ENCODE results near the gene SIRT6.
"Not testable (repeated sequence)": the region's sequence is repeated elsewhere in the genome, so short reads cannot be mapped to it uniquely, and the experiment has no call there.

The SIRT6 gene

DNA sequence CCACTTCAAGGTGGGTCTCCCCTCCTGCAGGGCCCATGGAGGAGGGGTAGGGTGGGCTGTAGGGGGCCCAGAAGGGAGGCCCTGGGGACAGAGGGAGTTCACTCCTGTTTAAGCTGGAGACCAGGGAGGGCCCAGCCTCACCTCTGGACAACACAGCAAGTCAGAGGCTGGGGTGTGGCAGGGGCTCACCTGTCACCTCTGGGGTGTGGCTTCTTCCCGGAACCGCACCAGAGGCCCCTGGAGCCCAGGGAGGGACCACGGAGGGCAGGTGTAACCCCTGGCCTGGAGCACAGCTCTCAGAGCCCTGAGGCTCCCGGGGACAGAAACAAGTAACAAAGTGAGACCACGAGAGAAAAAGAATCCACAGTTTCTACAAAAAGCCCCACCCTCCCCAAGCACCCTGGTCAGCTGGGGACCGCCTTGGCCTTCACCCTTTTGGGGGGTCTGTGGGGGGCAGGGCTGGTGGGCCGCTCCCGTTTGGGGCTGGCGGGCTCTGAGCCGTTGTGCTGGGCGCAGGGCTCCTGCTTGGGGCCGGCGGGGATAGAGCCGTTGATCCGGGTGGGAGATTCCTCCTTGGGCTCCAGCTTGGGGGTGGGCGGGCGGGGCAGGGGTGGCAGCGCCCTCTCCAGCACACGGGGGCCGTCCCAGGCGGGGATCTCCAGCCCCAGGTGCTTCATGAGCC, 8.0 kb downstream of the SIRT6 start:
- Histone ChIP-seq H3K36me3 (ENCODE audit: insufficient read depth, low read length) (no peaks in the 10 kb centered on the region), H3K4me3 (no peak overlapping the region), H3K27ac (no peak overlapping the region), H3K9ac (ENCODE audit: insufficient read length) (no peak overlapping the region), H3K9me3 (ENCODE audit: low read depth, low read length) (no peaks in the 10 kb centered on the region)
- no peak for DNase-seq (ENCODE audit: low read depth, low spot score)
- no peak for TF ChIP-seq FOXP2 (optimal IDR thresholded peaks at IDR 0.05; ENCODE audit: control extremely low read depth, extremely low read length, insufficient read depth)
- TF ChIP-seq EZH2 (IDR thresholded peaks at IDR 0.05), result no peak
- TF ChIP-seq POLR2AphosphoS5 (IDR thresholded peaks at IDR 0.05; ENCODE audit: borderline replicate concordance, low read depth, low read length), result no peak

DNA sequence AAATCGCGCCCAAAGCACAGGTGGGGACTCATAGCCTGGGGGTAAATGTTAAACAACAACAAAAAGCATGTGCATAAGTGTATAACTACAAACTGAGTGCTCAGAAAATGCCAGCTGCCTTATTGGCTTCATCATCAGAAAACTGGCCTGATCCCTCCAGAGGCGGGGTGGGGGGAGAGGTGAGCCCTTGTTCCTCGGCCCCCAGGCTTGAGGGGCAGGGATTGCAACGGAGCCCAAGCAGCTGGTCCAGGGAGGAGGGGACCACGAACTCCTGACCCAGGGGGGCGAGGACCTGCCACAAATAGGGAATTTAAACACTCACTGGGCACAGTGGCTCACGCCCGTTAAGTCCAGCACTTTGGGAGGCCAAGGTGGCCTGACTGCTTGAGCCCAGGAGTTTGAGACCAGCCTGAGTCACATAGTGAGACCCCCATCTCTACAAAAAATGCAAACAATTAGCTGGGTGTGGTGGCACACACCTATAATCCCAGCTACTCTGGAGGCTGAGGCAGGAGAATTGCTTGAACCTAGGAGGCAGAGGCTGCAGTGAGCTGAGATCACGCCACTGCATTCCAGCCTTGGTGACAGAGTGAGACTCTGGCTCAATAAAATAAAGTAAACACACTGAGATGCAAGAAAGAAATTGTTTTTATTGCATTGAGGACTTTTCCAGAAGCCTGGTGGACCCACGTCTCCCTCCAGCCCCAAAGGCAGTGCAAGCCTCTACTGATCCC, 8.7 kb downstream of the SIRT6 start:
- no peak for DNase-seq (ENCODE audit: low read depth, low spot score)

DNA sequence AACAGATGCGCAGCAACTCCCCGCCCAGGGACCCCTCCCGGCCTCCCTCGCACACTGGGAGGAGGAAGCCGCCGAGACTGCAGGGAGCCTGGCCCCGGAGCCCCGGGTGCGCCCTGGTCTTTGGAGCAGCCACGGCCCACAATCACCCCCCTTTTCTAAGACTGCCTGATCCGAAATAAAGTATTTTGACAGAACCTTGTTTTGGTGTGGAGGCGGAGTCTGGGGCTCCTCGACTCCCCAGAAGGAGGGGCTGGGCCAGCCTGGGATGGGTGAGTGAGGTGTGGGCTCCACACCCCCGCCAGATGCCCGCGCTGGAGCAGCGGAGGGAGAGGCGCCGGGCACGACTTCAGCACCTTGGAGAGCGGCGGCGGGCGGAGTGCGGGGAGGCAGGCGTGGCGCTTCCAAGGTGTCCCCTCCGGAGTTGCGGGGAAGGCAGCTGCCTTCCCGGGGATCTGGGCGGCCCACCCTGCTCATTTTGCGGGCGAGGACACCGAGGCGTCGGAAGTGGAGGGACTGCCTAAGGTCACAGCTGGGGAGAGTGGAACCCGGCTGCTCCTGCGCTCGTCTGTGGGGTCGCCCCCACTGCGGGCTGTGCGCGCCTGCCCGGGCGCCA, 9.4 kb downstream of the SIRT6 start:
- Histone ChIP-seq H3K36me3 (ENCODE audit: insufficient read depth, low read length) (no peaks in the 10 kb centered on the region), H3K9ac (ENCODE audit: insufficient read length) (no peak overlapping the region), H3K4me3 (no peak overlapping the region), H3K9me3 (ENCODE audit: low read depth, low read length) (no peaks in the 10 kb centered on the region), H3K27ac (no peak overlapping the region)
- TF ChIP-seq POLR2AphosphoS5 (IDR thresholded peaks at IDR 0.05; ENCODE audit: borderline replicate concordance, low read depth, low read length), result no peak
- DNase-seq (ENCODE audit: low read depth, low spot score), result no peak

More for the DNA sequence above, 8.7 kb downstream of the SIRT6 start:
- no peak overlapping the region for H3K4me3 ChIP-seq
- no peak overlapping the region for H3K9ac ChIP-seq (ENCODE audit: insufficient read length)
- no peak overlapping the region for H3K27ac ChIP-seq
- no peaks in the 10 kb centered on the region for H3K36me3 ChIP-seq (ENCODE audit: insufficient read depth, low read length)
- TF ChIP-seq EZH2 (IDR thresholded peaks at IDR 0.05) (no peak), FOXP2 (optimal IDR thresholded peaks at IDR 0.05; ENCODE audit: control extremely low read depth, extremely low read length, insufficient read depth) (no peak), POLR2AphosphoS5 (IDR thresholded peaks at IDR 0.05; ENCODE audit: borderline replicate concordance, low read depth, low read length) (no peak)
- no peaks in the 10 kb centered on the region for H3K9me3 ChIP-seq (ENCODE audit: low read depth, low read length)

DNA sequence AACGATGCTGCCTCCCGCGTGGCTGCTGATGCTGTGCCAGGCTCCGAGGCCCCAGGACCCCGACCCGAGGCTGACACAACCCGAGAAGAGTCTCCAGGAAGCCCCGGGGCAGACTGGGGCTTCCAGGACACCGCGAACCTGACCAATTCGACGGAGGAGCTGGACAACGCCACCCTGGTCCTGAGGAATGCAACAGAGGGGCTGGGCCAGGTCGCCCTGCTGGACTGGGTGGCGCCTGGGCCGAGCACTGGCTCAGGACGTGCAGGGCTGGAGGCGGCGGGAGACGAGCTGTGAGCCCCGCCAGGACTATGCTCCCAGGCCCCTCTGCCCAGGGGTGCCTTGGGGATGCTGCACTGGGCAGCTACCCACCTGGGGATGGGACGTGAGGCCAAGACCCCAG, 10.7 kb downstream of the SIRT6 start:
- H3K9me3 ChIP-seq (ENCODE audit: low read depth, low read length), result no peaks in the 10 kb centered on the region
- no peaks in the 10 kb centered on the region for H3K36me3 ChIP-seq (ENCODE audit: insufficient read depth, low read length)
- TF ChIP-seq POLR2AphosphoS5 (IDR thresholded peaks at IDR 0.05; ENCODE audit: borderline replicate concordance, low read depth, low read length) (no peak), FOXP2 (optimal IDR thresholded peaks at IDR 0.05; ENCODE audit: control extremely low read depth, extremely low read length, insufficient read depth) (no peak), EZH2 (IDR thresholded peaks at IDR 0.05) (no peak)
- H3K4me3 ChIP-seq, result no peak overlapping the region
- no peak for DNase-seq (ENCODE audit: low read depth, low spot score)
- H3K27ac ChIP-seq, result no peak overlapping the region
- no peak overlapping the region for H3K9ac ChIP-seq (ENCODE audit: insufficient read length)

DNA sequence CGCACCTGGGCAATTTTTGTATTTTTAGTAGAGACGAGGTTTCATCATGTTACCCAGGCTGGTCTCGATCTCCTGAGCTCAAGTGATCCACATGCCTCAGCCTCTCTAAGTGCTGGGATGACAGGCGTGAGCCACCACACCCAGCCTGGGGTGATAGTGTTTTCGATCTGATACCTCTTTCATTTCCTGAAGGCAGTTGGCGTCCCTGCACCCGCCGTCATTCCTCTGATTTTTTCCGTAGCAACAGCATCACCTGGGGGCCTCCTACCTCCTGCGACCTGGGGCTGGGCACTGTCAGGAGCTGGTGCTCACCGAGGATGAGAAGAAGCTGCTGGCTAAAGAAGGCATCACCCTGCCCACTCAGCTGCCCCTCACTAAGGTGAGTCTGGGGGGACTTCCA, 18.1 kb downstream of the SIRT6 start:
- no peak for DNase-seq (ENCODE audit: low read depth, low spot score)
- H3K4me3 ChIP-seq, result no peak overlapping the region
- no peak overlapping the region for H3K27ac ChIP-seq
- no peak overlapping the region for H3K9ac ChIP-seq (ENCODE audit: insufficient read length)
- no peak for TF ChIP-seq EZH2 (IDR thresholded peaks at IDR 0.05)
- TF ChIP-seq POLR2AphosphoS5 (IDR thresholded peaks at IDR 0.05; ENCODE audit: borderline replicate concordance, low read depth, low read length), result no peak
- TF ChIP-seq FOXP2 (optimal IDR thresholded peaks at IDR 0.05; ENCODE audit: control extremely low read depth, extremely low read length, insufficient read depth), result no peak
- H3K36me3 ChIP-seq (ENCODE audit: insufficient read depth, low read length), result no peaks in the 10 kb centered on the region
- H3K9me3 ChIP-seq (ENCODE audit: low read depth, low read length), result no peaks in the 10 kb centered on the region

DNA sequence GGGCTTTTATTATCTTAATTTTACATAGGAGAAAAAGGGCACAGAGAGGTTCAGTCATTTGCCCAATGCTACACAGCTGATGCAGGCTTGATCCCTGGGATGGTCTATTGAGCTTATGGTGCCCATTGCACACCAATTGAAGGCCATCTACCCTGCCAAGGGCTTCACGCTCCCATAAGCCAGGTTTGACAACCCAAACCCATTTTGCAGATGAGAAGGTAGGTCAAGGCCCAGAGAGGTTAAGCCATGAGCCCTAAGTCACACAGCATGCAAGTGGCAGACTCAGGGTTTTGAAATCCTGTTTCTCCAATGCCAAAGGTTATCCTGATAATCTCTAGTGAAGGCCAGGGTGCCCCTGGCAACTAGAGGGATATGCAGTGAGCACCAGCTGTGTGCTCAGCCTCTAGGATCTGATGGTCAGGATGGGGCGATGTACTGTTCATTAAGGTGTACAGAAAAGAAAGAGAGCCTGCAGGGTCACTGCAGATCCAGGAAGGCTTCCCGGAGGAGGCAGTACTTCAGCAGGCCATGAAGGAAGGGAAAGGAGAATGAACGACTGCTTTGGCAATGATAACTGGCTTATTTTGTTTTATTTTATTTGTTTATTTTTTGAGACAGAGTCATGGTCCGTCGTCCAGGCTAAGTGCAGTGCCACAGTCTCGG, 20.8 kb downstream of the SIRT6 start:
- no peaks in the 10 kb centered on the region for H3K36me3 ChIP-seq (ENCODE audit: insufficient read depth, low read length)
- H3K27ac ChIP-seq, result no peak overlapping the region
- no peaks in the 10 kb centered on the region for H3K9me3 ChIP-seq (ENCODE audit: low read depth, low read length)
- TF ChIP-seq EZH2 (IDR thresholded peaks at IDR 0.05) (no peak), POLR2AphosphoS5 (IDR thresholded peaks at IDR 0.05; ENCODE audit: borderline replicate concordance, low read depth, low read length) (no peak), FOXP2 (optimal IDR thresholded peaks at IDR 0.05; ENCODE audit: control extremely low read depth, extremely low read length, insufficient read depth) (no peak)
- no peak overlapping the region for H3K9ac ChIP-seq (ENCODE audit: insufficient read length)
- no peak for DNase-seq (ENCODE audit: low read depth, low spot score)
- H3K4me3 ChIP-seq, result no peak overlapping the region

DNA sequence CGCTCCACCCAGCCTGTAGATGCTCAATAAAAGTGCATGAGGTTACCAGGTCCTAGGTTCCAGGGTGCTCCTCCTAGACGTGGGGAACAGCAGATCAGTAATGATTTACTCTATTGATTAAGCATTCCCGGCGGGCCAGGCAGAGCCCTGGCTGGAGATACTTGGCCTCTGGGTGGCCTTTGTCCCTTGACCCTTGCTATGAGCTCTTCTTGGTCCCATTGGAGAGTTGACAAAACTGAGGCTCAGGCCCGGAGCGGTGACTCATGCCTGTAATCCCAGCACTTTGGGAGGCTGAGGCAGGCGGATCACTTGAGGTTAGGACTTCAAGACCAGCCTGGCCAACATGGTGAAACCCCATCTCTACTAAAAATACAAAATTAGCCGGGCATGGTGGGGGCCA, 24.4 kb downstream of the SIRT6 start:
- not testable (repeated sequence) for H3K9ac ChIP-seq (ENCODE audit: insufficient read length); H3K4me3 ChIP-seq; H3K27ac ChIP-seq; H3K36me3 ChIP-seq (ENCODE audit: insufficient read depth, low read length); H3K9me3 ChIP-seq (ENCODE audit: low read depth, low read length); DNase-seq (ENCODE audit: low read depth, low spot score)

DNA sequence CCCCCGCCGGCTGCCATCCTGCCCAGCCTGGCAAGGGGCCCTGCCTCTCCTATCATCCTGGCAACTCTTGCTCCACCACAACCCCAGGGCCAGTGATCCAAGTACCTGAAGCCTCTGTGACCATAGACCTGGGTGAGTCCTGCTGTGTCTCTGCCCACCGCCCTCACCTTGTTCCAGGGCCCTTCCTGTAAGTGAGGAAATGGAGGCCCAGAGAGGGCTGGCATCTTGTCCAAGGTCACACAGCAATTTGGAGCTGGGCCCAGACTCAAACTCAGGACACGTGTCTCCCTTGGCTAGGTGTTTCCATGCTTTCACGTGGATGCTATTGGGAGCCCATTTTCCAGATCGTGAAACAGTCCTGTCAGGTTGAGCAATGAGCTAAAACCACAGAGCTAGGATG, 25.2 kb downstream of the SIRT6 start:
- no peak overlapping the region for H3K27ac ChIP-seq
- no peak for DNase-seq (ENCODE audit: low read depth, low spot score)
- no peaks in the 10 kb centered on the region for H3K9me3 ChIP-seq (ENCODE audit: low read depth, low read length)
- no peak overlapping the region for H3K4me3 ChIP-seq
- no peak overlapping the region for H3K9ac ChIP-seq (ENCODE audit: insufficient read length)
- TF ChIP-seq FOXP2 (optimal IDR thresholded peaks at IDR 0.05; ENCODE audit: control extremely low read depth, extremely low read length, insufficient read depth) (no peak), EZH2 (IDR thresholded peaks at IDR 0.05) (no peak), POLR2AphosphoS5 (IDR thresholded peaks at IDR 0.05; ENCODE audit: borderline replicate concordance, low read depth, low read length) (no peak)
- no peaks in the 10 kb centered on the region for H3K36me3 ChIP-seq (ENCODE audit: insufficient read depth, low read length)
